Activated CD8-positive, alpha-beta T cell treated with anti-CD3 and anti-CD28 coated beads for 36 hours (primary cell): ENCODE measurements around the gene ADCY9. TPM values are rescaled to one million over a fixed set of nuclear protein-coding genes. Genes with fewer than 3 reads are reported as not detected.

ENCODE experiments used
- ATAC-seq: fragments of 200-7000 bp; cut with Tn5 transposase; one replicate; pipeline ENCODE4 v1.10.0; 2021; ENCODE audit warnings: mild to moderate bottlenecking, moderate library complexity
- CTCF ChIA-PET: fragments of 350-600 bp; sonication (Branson Sonifier 250); formaldehyde crosslinking; loops from one replicate; lab custom pipeline; 2021; ENCODE audit warnings: antibody characterized with exemption; lab: Charles Lee
- POLR2A ChIA-PET: fragments of 350-600 bp; sonication (Branson Sonifier 250); formaldehyde crosslinking; loops from one replicate; lab custom pipeline; 2021; ENCODE audit warnings: antibody characterized with exemption; lab: Charles Lee
- DNase-seq: peaks from one replicate; pipeline ENCODE4 v3.0.0-alpha.2; 2020
- H3K27ac Mint-ChIP-seq: one replicate; pipeline ENCODE4 v1.8.0; 2021; ENCODE audit warnings: mild to moderate bottlenecking, mixed read lengths
- H3K27me3 Mint-ChIP-seq: one replicate; pipeline ENCODE4 v1.8.0; 2021; ENCODE audit warnings: mixed read lengths
- H3K36me3 Mint-ChIP-seq: one replicate; pipeline ENCODE4 v1.8.0; 2021; ENCODE audit warnings: low read depth, mixed read lengths
- H3K4me1 Mint-ChIP-seq: one replicate; pipeline ENCODE4 v1.8.0; 2021; ENCODE audit warnings: low read depth, mixed read lengths
- H3K4me3 Mint-ChIP-seq: one replicate; pipeline ENCODE4 v1.8.0; 2021; ENCODE audit warnings: mild to moderate bottlenecking, moderate library complexity, mixed read lengths
- H3K9me3 Mint-ChIP-seq: one replicate; pipeline ENCODE4 v1.8.0; 2021; ENCODE audit warnings: mixed read lengths
- intact Hi-C: fragments of 100-400 bp; cut with micrococcal nuclease; formaldehyde crosslinking; loops from one replicate; pipeline ENCODE4 v1.10.0; 2022
- total RNA-seq, 2 experiments: library from RNA; stranded (reverse); gene quantifications; one replicate each; pipeline ENCODE4 v1.2.3, GENCODE V29; 2021
- TF ChIP-seq, protein P1 (sequence below): fragments of 200-600 bp; IDR thresholded peaks from one replicate; pipeline ENCODE4 v1.8.0; 2022; ENCODE audit warnings: antibody characterized with exemption, mild to moderate bottlenecking

Gene ADCY9
- total RNA-seq, 2 experiments from 2014 or later = 4.1 to 4.8 TPM

DNA sequence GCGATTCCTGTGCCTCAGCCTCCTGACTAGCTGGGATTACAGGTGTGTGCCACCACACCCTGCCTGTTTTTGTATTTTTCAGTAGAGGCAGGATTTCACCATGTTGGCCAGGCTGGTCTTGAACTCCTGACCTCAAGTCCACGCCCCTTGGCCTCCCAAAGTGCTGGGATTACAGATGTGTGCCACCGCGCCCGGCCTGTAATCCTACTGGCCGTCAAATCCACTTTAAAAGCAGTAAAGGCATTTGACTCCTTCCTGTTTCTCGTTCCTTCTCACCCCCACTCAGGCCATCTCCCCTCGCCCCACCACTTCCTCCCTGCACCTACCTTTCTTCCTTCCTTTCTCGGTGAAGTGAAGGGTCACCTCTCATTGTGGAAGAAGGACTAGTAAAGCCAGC lies 166.3 kb downstream of the ADCY9 start:
- H3K27ac Mint-ChIP-seq = no peak overlapping the region
- no peak overlapping the region for H3K4me3 Mint-ChIP-seq
- no peaks in the 10 kb centered on the region for H3K36me3 Mint-ChIP-seq
- TF ChIP-seq, protein P1, sequence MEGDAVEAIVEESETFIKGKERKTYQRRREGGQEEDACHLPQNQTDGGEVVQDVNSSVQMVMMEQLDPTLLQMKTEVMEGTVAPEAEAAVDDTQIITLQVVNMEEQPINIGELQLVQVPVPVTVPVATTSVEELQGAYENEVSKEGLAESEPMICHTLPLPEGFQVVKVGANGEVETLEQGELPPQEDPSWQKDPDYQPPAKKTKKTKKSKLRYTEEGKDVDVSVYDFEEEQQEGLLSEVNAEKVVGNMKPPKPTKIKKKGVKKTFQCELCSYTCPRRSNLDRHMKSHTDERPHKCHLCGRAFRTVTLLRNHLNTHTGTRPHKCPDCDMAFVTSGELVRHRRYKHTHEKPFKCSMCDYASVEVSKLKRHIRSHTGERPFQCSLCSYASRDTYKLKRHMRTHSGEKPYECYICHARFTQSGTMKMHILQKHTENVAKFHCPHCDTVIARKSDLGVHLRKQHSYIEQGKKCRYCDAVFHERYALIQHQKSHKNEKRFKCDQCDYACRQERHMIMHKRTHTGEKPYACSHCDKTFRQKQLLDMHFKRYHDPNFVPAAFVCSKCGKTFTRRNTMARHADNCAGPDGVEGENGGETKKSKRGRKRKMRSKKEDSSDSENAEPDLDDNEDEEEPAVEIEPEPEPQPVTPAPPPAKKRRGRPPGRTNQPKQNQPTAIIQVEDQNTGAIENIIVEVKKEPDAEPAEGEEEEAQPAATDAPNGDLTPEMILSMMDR = no peak
- peaks cover 16% of the 10 kb centered on the region for H3K27me3 Mint-ChIP-seq
- H3K9me3 Mint-ChIP-seq = no peaks in the 10 kb centered on the region
- DNase-seq (no peak), ATAC-seq (no peak)
- ChIA-PET POLR2A (interaction anchor here (0.5 to 0.7 kb wide), 3 partner anchors 171 to 411 kb away, joined by 3 read pairs; no protein-coding TSS in a partner anchor), CTCF (interaction anchor here (2.0 kb wide), 1 partner anchor 11 kb away, joined by 10 read pairs; no protein-coding TSS in a partner anchor)
- intact Hi-C loops = no loop called here
- H3K4me1 Mint-ChIP-seq = no peaks in the 10 kb centered on the region

DNA sequence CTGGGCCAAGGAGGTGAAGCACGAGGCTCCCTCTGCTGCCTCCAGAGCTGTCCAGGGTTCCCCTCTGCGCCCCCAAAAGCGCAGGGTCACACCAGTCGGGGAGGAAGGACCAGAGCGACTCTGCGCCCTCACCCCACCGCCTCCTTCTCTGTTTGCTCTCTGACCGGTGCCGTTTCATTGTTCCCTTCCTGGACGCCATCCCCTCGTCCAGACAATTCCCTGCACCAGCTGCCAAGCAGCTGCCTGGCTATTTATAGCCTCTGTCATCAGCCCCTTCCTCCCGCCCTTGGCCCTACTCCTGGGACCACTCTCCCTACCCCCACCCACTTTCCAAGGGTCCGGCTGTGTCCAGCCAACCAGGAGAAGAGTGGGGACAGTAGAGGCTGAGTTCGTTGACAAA lies 167.0 kb downstream of the ADCY9 start:
- DNase-seq (no peak), ATAC-seq (no peak)
- Mint-ChIP-seq H3K36me3 (no peaks in the 10 kb centered on the region), H3K9me3 (no peaks in the 10 kb centered on the region), H3K4me1 (no peaks in the 10 kb centered on the region), H3K27ac (no peak overlapping the region), H3K4me3 (no peak overlapping the region), H3K27me3 (peaks cover 9% of the 10 kb centered on the region)
- CTCF ChIA-PET = interaction anchor here (2.0 kb wide), 1 partner anchor 10 kb away, joined by 10 read pairs; no protein-coding TSS in a partner anchor
- POLR2A ChIA-PET = interaction anchor here (0.7 kb wide), 1 partner anchor 304 kb away, joined by 3 read pairs; no protein-coding TSS in a partner anchor
- intact Hi-C loops = no loop called here
- TF ChIP-seq, protein P1 = no peak

DNA sequence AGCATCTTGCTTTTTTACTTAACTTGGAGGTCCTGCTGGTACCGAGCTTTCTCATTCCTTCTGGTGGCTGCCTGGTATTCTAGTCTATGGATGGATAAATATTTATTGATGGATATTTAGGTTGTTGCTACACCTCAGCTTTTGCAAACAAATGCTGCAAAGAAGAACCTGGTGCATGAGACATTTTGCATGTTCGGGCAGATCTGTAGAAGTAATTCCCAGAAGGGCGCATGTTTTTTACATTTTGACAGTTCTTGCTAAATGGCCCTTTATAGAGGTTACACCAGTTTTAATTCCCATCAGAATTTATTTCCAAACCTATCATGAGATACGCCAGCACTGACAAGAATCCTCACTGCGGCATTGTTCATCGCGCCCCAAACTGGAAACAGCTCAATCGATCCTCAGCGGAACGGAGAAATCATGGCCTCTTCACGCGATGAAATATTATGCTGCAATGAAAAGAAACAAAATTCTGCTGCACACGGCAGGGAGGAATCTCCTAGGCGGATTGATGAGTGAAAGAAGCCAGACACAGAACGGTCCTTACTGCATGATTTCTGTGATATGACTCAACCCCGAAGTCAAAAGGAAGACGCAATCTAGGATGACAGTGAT lies 167.8 kb downstream of the ADCY9 start:
- no peak overlapping the region for H3K27ac Mint-ChIP-seq
- ChIA-PET CTCF (interaction anchor here (2.0 kb wide), 1 partner anchor 9 kb away, joined by 10 read pairs; no protein-coding TSS in a partner anchor), POLR2A (no interaction called here)
- DNase-seq (no peak), ATAC-seq (no peak)
- H3K27me3 Mint-ChIP-seq = peaks cover 5% of the 10 kb centered on the region
- H3K4me1 Mint-ChIP-seq = no peaks in the 10 kb centered on the region
- no peaks in the 10 kb centered on the region for H3K9me3 Mint-ChIP-seq
- H3K4me3 Mint-ChIP-seq = no peak overlapping the region
- no peaks in the 10 kb centered on the region for H3K36me3 Mint-ChIP-seq
- TF ChIP-seq, protein P1 = no peak
- intact Hi-C loops = no loop called here

DNA sequence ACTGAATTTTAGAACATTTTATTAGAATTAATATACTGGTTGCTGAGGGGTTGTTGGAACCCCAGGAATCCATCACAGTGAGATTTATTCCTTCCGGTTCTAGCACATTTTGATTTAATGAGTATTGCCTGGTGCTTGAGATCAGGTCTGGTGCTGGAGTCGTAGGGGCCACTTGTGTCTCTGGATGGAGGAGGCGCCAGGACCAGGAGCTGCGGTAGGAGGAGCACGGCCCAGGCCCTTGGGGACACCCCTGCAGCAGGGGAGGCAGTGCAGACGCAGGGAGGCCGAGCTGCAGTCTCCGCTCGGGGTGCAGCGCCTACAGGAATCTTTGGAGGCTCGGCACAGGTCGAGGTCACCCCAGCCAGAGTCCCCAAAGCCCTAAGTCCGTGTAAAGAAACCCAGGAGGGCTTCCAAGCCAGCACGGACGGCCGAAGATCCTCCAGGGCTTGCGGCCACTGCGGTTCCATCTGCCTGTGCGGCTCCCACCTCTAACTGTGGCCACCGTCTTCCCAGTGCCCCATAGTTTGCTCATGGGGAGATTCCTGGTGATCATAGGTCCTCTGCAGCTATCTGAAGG lies 169.6 kb downstream of the ADCY9 start:
- no peak for DNase-seq
- CTCF ChIA-PET = interaction anchor here (1.1 kb wide), 1 partner anchor 307 kb away, joined by 4 read pairs; no protein-coding TSS in a partner anchor
- Mint-ChIP-seq H3K4me3 (no peak overlapping the region), H3K9me3 (peaks cover 1% of the 10 kb centered on the region), H3K4me1 (no peaks in the 10 kb centered on the region), H3K27ac (no peak overlapping the region), H3K27me3 (peaks cover 5% of the 10 kb centered on the region), H3K36me3 (no peaks in the 10 kb centered on the region)
- intact Hi-C loops = no loop called here
- POLR2A ChIA-PET = interaction anchor here (0.7 kb wide), 1 partner anchor 21 kb away, joined by 3 read pairs; no protein-coding TSS in a partner anchor
- TF ChIP-seq, protein P1 = no peak
- no peak for ATAC-seq
